Body of pancreas (tissue), 4 donors: Measurements from ENCODE around the gene ESPNL. TPM values are rescaled to one million over a fixed set of nuclear protein-coding genes. Genes with fewer than 3 reads are reported as not detected.

Source experiments
- ATAC-seq: fragments of 150-250 bp; one replicate; pipeline ENCODE4 v1.9.1; 2016
- DNase-seq, 4 donors: peaks; one replicate each; pipeline ENCODE4 v3.0.0-alpha.2; 2019
- H3K27ac ChIP-seq, 4 donors: fragments of 200-600 bp; sonication (generic); 1 replicate in 3 of 4; 2 replicates in 1 of 4; pipeline versions ENCODE4 v1.5.1 to v1.6.1; 2016 to 2019; ENCODE audit warnings: mild to moderate bottlenecking in 1 of 4, mixed read lengths in 1 of 4, moderate library complexity in 1 of 4
- H3K27me3 ChIP-seq, 2 donors: fragments of 200-600 bp; sonication (generic); one replicate each; pipeline ENCODE4 v1.6.0; 2016; ENCODE audit warnings: mild to moderate bottlenecking in 1 of 2
- H3K36me3 ChIP-seq, 2 donors: fragments of 200-600 bp; sonication (generic); replicated peaks in 1 of 2; 2 replicates each; pipeline ENCODE4 v1.5.1; 2016; ENCODE audit warnings: low read depth in 2 of 2; ENCODE audit not compliant: insufficient read depth in 1 of 2
- H3K4me1 ChIP-seq: fragments of 200-600 bp; sonication (generic); one replicate; pipeline ENCODE4 v1.6.0; 2016
- H3K4me3 ChIP-seq, 2 donors: fragments of 200-600 bp; sonication (generic); 1 replicate in 1 of 2; 2 replicates in 1 of 2; pipeline ENCODE4 v1.5.1; 2016 to 2019
- H3K9me3 ChIP-seq, 3 donors: fragments of 200-600 bp; sonication (generic); 1 replicate in 2 of 3; 2 replicates in 1 of 3; pipeline ENCODE4 v1.5.1; 2016
- POLR2A ChIP-seq, 3 donors: fragments of 450-650 bp; IDR thresholded peaks; one replicate each; pipeline ENCODE4 v1.6.1; 2016; ENCODE audit warnings: antibody characterized with exemption in 3 of 3, mild to moderate bottlenecking in 2 of 3
- WGBS, 2 donors: methylation state at CpG; one replicate each; pipeline ENCODE4 v1.1.5; 2017; 5-methylcytosine and 5-hydroxymethylcytosine counted together
- intact Hi-C: fragments of 100-400 bp; cut with DNase I; formaldehyde crosslinking; loops from one replicate; pipeline ENCODE4 v1.15.1; 2023
- total RNA-seq, 2 donors: library from RNA; depleted of rRNA; stranded (reverse); fragments of >200 nt; gene quantifications; one replicate each; pipeline ENCODE4 v1.1.0, GENCODE V29; 2016
- TF ChIP-seq, protein P1 (sequence below), 7 experiments: fragments of 450-650 bp in 4 of 7; fragments of 200-600 bp in 3 of 7; sonication (generic) in 3 of 7; IDR thresholded peaks; one replicate each; pipeline ENCODE4 v1.5.1; 2016 to 2019; ENCODE audit warnings: antibody characterized with exemption in 7 of 7

Gene ESPNL
- total RNA-seq, 2 donors from 2014 or later = not detected

DNA sequence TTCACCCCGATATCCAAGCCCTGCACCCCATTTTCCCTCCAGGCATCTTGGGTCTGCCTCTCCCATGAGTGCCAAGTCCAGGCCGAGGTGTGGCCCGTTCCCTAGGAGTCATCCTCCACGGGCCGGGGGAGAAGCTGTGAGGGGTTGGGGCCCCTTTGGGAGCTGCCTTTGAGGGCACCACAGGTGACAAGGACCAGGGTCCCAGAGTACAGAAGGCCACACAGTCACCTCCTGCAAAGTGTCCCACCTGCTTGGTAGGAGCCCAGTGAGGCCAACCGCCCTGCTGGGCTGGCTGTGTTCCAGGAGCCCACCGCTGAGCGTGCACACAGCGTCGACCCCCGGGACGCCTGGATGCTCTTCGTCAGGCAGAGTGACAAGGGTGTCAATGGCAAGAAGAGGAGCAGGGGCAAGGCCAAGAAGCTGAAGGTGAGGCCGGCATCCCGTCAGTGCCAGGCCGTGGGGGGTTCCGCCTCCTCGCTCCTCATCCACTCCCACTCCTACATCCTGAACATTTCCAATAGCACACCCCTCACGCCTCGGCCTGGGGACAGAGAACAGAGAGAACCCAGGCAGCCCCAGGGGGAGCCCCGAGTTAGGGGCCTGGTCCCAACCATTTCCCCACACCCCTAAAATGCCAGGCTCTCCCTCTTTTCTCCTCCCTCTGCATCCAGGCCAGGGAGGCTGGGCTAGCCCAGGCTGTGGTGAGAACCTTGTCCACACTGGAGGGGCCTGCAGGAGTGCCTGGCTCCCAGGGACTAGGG, 61.3 kb downstream of the ESPNL start:
- H3K27me3 ChIP-seq = peaks cover 0 to 10% of the 10 kb centered on the region in 2 donors
- 82 to 89% methylated on average over 14 to 21 of the region's 21 CpGs for WGBS, 2 donors
- TF ChIP-seq, protein P1, sequence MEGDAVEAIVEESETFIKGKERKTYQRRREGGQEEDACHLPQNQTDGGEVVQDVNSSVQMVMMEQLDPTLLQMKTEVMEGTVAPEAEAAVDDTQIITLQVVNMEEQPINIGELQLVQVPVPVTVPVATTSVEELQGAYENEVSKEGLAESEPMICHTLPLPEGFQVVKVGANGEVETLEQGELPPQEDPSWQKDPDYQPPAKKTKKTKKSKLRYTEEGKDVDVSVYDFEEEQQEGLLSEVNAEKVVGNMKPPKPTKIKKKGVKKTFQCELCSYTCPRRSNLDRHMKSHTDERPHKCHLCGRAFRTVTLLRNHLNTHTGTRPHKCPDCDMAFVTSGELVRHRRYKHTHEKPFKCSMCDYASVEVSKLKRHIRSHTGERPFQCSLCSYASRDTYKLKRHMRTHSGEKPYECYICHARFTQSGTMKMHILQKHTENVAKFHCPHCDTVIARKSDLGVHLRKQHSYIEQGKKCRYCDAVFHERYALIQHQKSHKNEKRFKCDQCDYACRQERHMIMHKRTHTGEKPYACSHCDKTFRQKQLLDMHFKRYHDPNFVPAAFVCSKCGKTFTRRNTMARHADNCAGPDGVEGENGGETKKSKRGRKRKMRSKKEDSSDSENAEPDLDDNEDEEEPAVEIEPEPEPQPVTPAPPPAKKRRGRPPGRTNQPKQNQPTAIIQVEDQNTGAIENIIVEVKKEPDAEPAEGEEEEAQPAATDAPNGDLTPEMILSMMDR (IDR thresholded peaks at IDR 0.05) = no peak
- TF ChIP-seq POLR2A (IDR thresholded peaks at IDR 0.05) = no peak
- no peaks in the 10 kb centered on the region for H3K9me3 ChIP-seq
- peak in 1 of 4 donors; percentile 10 for DNase-seq
- H3K4me1 ChIP-seq = peaks cover 31% of the 10 kb centered on the region
- intact Hi-C loops = no loop called here
- H3K4me3 ChIP-seq = no peak overlapping the region
- ATAC-seq = no peak
- no peak overlapping the region for H3K27ac ChIP-seq
- H3K36me3 ChIP-seq = no peaks in the 10 kb centered on the region

DNA sequence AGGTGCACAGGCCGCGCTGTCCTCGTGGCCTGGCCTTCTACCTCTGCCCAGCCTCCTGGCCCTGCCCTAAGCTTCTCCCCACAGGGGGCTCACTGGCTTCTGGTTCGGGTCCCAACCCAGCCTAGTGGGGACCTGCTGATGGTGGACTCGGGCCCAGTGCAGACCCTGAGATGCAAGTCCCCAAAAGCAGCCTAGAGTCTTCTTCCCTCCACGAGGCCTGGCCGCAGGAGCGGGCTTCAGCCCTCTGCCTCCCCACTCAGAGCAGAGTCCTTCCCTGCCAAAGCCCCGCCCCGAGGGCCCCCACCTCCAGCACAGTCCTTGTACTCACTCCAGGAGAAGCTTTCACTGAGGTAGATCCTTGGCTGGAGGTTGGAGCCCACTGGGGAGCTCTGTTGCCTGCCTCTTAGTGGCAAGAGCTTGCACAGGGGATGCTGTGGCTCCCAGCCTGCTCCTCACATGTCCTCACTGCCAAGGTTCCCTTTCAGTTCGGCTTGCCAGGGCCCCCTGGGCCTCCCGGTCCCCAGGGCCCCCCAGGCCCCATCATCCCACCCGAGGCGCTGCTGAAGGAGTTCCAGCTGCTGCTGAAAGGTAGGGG, 62.2 kb downstream of the ESPNL start:
- no peaks in the 10 kb centered on the region for H3K9me3 ChIP-seq
- H3K27ac ChIP-seq = no peak overlapping the region
- H3K36me3 ChIP-seq = no peaks in the 10 kb centered on the region
- TF ChIP-seq, protein P1 (IDR thresholded peaks at IDR 0.05) = no peak
- no peak for TF ChIP-seq POLR2A (IDR thresholded peaks at IDR 0.05)
- intact Hi-C loops = no loop called here
- 79% methylated on average over 10 of the region's 14 CpGs; no CpG with 5 or more reads in 1 of the 2 donors for WGBS, 2 donors
- ATAC-seq = no peak
- H3K27me3 ChIP-seq = peaks cover 0 to 10% of the 10 kb centered on the region in 2 donors
- H3K4me3 ChIP-seq = no peak overlapping the region
- DNase-seq = peak in 1 of 4 donors; percentile 6
- H3K4me1 ChIP-seq = peaks cover 40% of the 10 kb centered on the region

DNA sequence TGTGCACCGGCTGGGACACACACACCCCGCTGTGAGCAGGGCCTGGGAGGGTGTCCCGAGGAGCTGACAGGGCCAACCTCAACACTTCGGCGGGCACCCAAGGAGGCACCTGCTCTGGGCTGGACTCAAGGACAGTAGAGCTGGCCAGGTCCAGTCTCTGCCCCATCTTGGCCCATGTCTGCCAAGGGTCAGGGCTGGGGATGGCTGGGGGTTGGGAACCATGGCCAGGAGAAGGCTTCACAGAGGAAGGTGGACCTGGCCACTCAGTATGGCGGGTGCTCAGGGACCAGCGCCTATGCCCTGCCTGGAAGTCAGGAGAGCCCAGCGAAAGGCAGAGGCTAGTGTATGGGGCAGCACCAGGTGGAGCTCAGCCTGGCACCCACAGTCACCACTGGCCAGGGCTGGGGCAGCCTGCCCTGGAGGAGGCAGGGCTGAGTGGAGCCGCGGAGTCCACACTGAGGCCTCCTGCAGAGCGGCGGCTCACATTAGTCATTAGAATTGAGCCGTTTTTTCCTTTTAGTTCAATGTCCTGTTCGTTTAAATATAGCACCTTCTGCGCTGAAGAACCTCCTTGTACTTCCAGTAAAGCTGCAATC, 62.8 kb downstream of the ESPNL start:
- no peak overlapping the region for H3K4me3 ChIP-seq
- H3K9me3 ChIP-seq = no peaks in the 10 kb centered on the region
- H3K4me1 ChIP-seq = peaks cover 42% of the 10 kb centered on the region
- ATAC-seq (no peak), DNase-seq (peak in 1 of 4 donors; percentile 18)
- peaks cover 0 to 10% of the 10 kb centered on the region in 2 donors for H3K27me3 ChIP-seq
- WGBS, 2 donors = 65 to 83% methylated on average over 9 to 15 of the region's 15 CpGs
- no peak for TF ChIP-seq POLR2A (IDR thresholded peaks at IDR 0.05)
- TF ChIP-seq, protein P1 (IDR thresholded peaks at IDR 0.05) = no peak
- no peak overlapping the region for H3K27ac ChIP-seq
- intact Hi-C loops = no loop called here
- no peaks in the 10 kb centered on the region for H3K36me3 ChIP-seq

DNA sequence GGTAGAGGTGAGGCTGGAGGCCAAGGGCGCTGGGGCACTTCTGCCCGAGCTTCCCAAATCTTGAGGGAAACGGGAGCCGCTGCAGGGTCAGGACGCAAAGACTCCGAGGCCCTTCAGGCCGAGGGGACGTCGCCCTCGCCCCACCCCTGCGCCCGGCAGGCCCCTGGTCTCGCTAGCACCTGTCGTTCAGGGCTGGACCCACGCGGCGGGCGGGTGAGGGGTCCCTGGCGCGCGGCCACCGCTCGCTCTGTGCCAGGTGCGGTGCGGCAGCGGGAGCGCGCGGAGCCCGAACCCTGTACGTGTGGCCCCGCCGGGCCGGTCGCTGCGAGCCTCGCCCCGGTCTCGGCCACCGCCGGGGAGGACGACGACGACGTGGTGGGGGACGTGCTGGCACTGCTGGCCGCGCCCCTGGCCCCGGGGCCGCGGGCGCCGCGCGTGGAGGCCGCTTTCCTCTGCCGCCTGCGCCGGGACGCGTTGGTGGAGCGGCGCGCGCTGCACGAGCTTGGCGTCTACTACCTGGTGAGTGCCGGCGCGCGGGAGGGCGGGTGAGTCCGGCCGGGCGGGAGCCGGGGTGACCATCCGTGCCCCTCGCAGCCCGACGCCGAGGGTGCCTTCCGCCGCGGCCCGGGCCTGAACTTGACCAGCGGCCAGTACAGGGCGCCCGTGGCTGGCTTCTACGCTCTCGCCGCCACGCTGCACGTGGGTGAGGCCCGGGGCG, 63.5 kb downstream of the ESPNL start:
- peaks cover 0 to 10% of the 10 kb centered on the region in 2 donors for H3K27me3 ChIP-seq
- DNase-seq (no peak), ATAC-seq (peak; percentile 7)
- 15 to 24% methylated on average over 10 to 82 of the region's 95 CpGs for WGBS, 2 donors
- H3K36me3 ChIP-seq = no peaks in the 10 kb centered on the region
- peaks cover 42% of the 10 kb centered on the region for H3K4me1 ChIP-seq
- no peak overlapping the region for H3K27ac ChIP-seq
- TF ChIP-seq, protein P1 (IDR thresholded peaks at IDR 0.05) = no peak
- no peak for TF ChIP-seq POLR2A (IDR thresholded peaks at IDR 0.05)
- no peak overlapping the region for H3K4me3 ChIP-seq
- no peaks in the 10 kb centered on the region for H3K9me3 ChIP-seq
- intact Hi-C loops = no loop called here
